B cell (primary cell): ENCODE data around the gene MROH8. TPM values are rescaled to one million over a fixed set of nuclear protein-coding genes. Genes with fewer than 3 reads are reported as not detected.

Experiments
- ATAC-seq: fragments of 200-7000 bp; cut with Tn5 transposase; one replicate; pipeline ENCODE4 v1.10.0; 2021; ENCODE audit warnings: low read depth, mild to moderate bottlenecking, moderate number of reproducible peaks, moderate library complexity
- CTCF ChIA-PET: fragments of 350-600 bp; sonication (Branson Sonifier 250); formaldehyde crosslinking; loops from one replicate; lab custom pipeline; 2021; ENCODE audit warnings: antibody characterized with exemption, inconsistent platforms; lab: Charles Lee
- POLR2A ChIA-PET: fragments of 350-600 bp; sonication (Branson Sonifier 250); formaldehyde crosslinking; loops from one replicate; lab custom pipeline; 2021; ENCODE audit warnings: antibody characterized with exemption; lab: Charles Lee
- DNase-seq: peaks from one replicate; pipeline ENCODE4 v3.0.0; 2013
- H2AFZ ChIP-seq: 2 replicates; pipeline ENCODE4 v1.6.1; 2012; ENCODE audit warnings: mild to moderate bottlenecking, low read depth, low read length; ENCODE audit not compliant: insufficient read depth, poor library complexity, severe bottlenecking
- H3K27ac ChIP-seq, 2 donors: 1 replicate in 1 of 2; 2 replicates in 1 of 2; pipeline ENCODE4 v1.5.1; 2012 to 2013; ENCODE audit warnings: low read length in 2 of 2, mild to moderate bottlenecking in 2 of 2, moderate library complexity in 1 of 2
- H3K27me3 ChIP-seq, 4 experiments: fragments of 200-600 bp in 1 of 4; sonication (generic) in 1 of 4; replicated peaks in 1 of 4; 1 replicate in 2 of 4; 2 replicates in 2 of 4; pipeline versions ENCODE4 v1.6.1 to v1.7.0; 2013 to 2016; ENCODE audit warnings: low read length in 3 of 4, mild to moderate bottlenecking in 2 of 4, mixed read lengths in 1 of 4, moderate library complexity in 1 of 4; ENCODE audit not compliant: insufficient read depth in 4 of 4, control insufficient read depth in 3 of 4; ENCODE audit errors: control extremely low read depth in 1 of 4
- H3K36me3 ChIP-seq, 2 experiments: replicated peaks in 1 of 2; 1 replicate in 1 of 2; 2 replicates in 1 of 2; pipeline versions ENCODE4 v1.6.1 to v1.7.1; 2013; ENCODE audit warnings: low read length in 1 of 2; ENCODE audit not compliant: insufficient read depth in 2 of 2, control insufficient read depth in 1 of 2; ENCODE audit errors: control extremely low read depth in 1 of 2, extremely low read depth in 1 of 2
- H3K4me1 ChIP-seq, 2 donors: fragments of 200-600 bp in 1 of 2; sonication (generic) in 1 of 2; 1 replicate in 1 of 2; 2 replicates in 1 of 2; pipeline versions ENCODE4 v1.5.1 to v1.6.1; 2013 to 2017; ENCODE audit warnings: low read length in 2 of 2; ENCODE audit not compliant: control insufficient read depth in 2 of 2, insufficient read depth in 2 of 2
- H3K4me2 ChIP-seq: replicated peaks from 2 replicates; pipeline ENCODE3; 2012; ENCODE audit warnings: mild to moderate bottlenecking, low read depth, low read length; ENCODE audit not compliant: poor library complexity, severe bottlenecking
- H3K4me3 ChIP-seq, 5 experiments: fragments of 200-600 bp in 1 of 5; sonication (generic) in 1 of 5; 1 replicate in 3 of 5; 2 replicates in 2 of 5; pipeline versions ENCODE4 v1.5.1 to v1.7.0; 2011 to 2016; ENCODE audit warnings: low read length in 4 of 5, mild to moderate bottlenecking in 4 of 5, low read depth in 2 of 5, control low read depth in 1 of 5, moderate library complexity in 1 of 5; ENCODE audit not compliant: insufficient read depth in 1 of 5; ENCODE audit errors: control extremely low read depth in 1 of 5, extremely low read depth in 1 of 5
- H3K79me2 ChIP-seq: fragments of 200-600 bp; sonication (generic); one replicate; pipeline ENCODE4 v1.6.0; 2016; ENCODE audit warnings: low read length; ENCODE audit not compliant: control insufficient read depth, insufficient read depth
- H3K9ac ChIP-seq: fragments of 200-600 bp; sonication (generic); 2 replicates; pipeline ENCODE4 v1.6.1; 2017; ENCODE audit warnings: mild to moderate bottlenecking, low read length, moderate library complexity
- H3K9me3 ChIP-seq, 3 donors: one replicate each; pipeline versions ENCODE4 v1.6.1 to v1.7.1; 2013; ENCODE audit warnings: low read length in 2 of 3; ENCODE audit not compliant: control insufficient read depth in 2 of 3, insufficient read depth in 1 of 3; ENCODE audit errors: control extremely low read depth in 1 of 3
- H4K20me1 ChIP-seq: 2 replicates; pipeline ENCODE4 v1.6.0; 2012; ENCODE audit warnings: mild to moderate bottlenecking, low read length; ENCODE audit not compliant: insufficient read depth, control insufficient read depth, poor library complexity, severe bottlenecking
- H3K27ac Mint-ChIP-seq: one replicate; pipeline ENCODE4 v1.8.0; 2021; ENCODE audit warnings: mixed read lengths
- H3K27me3 Mint-ChIP-seq: one replicate; pipeline ENCODE4 v1.8.0; 2021; ENCODE audit warnings: mixed read lengths
- H3K4me1 Mint-ChIP-seq: one replicate; pipeline ENCODE4 v1.8.0; 2021; ENCODE audit warnings: mixed read lengths
- H3K4me3 Mint-ChIP-seq: one replicate; pipeline ENCODE4 v1.8.0; 2021; ENCODE audit warnings: mixed read lengths
- H3K9me3 Mint-ChIP-seq: one replicate; pipeline ENCODE4 v1.8.0; 2022; ENCODE audit warnings: mixed read lengths; ENCODE audit not compliant: insufficient read depth
- CTCF ChIP-seq: fragments of 200-600 bp; IDR thresholded peaks from one replicate; pipeline ENCODE4 v1.8.0; 2022; ENCODE audit warnings: antibody characterized with exemption, mild to moderate bottlenecking
- EZH2 ChIP-seq: IDR thresholded peaks from 2 replicates; pipeline ENCODE4 v1.6.1; 2012; ENCODE audit warnings: borderline replicate concordance, low read depth, mild to moderate bottlenecking, moderate library complexity, low read length; ENCODE audit not compliant: insufficient read depth, poor library complexity, severe bottlenecking
- WGBS: methylation state at CpG from one replicate; pipeline ENCODE4 v1.1.5; 2013; ENCODE audit warnings: missing lambda C conversion rate; ENCODE audit not compliant: insufficient coverage; 5-methylcytosine and 5-hydroxymethylcytosine counted together
- intact Hi-C: fragments of 100-400 bp; cut with micrococcal nuclease; formaldehyde crosslinking; loops from one replicate; pipeline ENCODE4 v1.10.0; 2022
- polyA plus RNA-seq: library from polyadenylated mRNA; depleted of rRNA; stranded (reverse); fragments of >200 nt; gene quantifications from 2 replicates; pipeline ENCODE4 v1.2.3, GENCODE V29; 2012
- total RNA-seq, 2 donors: library from RNA; stranded (reverse); fragments of 120-200 nt in 1 of 2; gene quantifications; 1 replicate in 1 of 2; 2 replicates in 1 of 2; pipeline versions ENCODE4 v1.2.3 to v1.2.4, GENCODE V29; 2013 to 2022

MROH8 gene
- total and polyA plus RNA-seq, 2 donors (not counting 1 experiment from before 2014, with no cell fraction given) = 3.8 to 4.6 TPM

DNA sequence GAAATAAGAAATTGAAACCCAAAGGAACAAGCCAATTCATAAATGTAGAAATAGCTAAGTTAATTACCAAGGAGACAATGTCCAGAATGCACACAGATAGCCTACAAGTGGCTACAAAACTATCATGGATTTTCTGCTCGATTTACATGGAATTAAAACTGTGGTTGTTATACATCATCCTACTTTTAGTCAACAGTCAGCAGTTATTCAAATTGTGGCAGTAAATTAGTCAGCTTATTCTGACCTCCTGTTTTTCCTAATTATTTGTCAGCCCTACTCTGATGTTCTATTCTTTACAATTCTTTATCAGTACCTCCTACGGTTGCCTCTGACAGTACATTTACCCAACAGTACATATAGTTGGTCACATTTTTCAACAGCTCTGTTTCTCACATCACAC is 113.2 kb downstream of the MROH8 start:
- Mint-ChIP-seq H3K27ac (no peak overlapping the region), H3K4me1 (peaks cover 2% of the 10 kb centered on the region), H3K27me3 (no peaks in the 10 kb centered on the region), H3K9me3 (no peaks in the 10 kb centered on the region), H3K4me3 (no peak overlapping the region)
- intact Hi-C loops = no loop called here
- no peak overlapping the region for H3K9ac ChIP-seq
- ChIA-PET CTCF (no interaction called here), POLR2A (no interaction called here)
- peaks cover 4 to 24% of the 10 kb centered on the region in 2 experiments for H3K36me3 ChIP-seq
- no peak overlapping the region for H3K27ac ChIP-seq
- no peaks in the 10 kb centered on the region for H3K27me3 ChIP-seq
- ATAC-seq (no peak), DNase-seq (no peak)
- H3K4me2 ChIP-seq = no peak overlapping the region
- no peaks in the 10 kb centered on the region for H3K9me3 ChIP-seq
- no peaks in the 10 kb centered on the region for H3K79me2 ChIP-seq
- 83% methylated on average over 1 of the region's 2 CpGs for WGBS
- H3K4me1 ChIP-seq = no peaks in the 10 kb centered on the region
- H3K4me3 ChIP-seq = no peak overlapping the region
- no peaks in the 10 kb centered on the region for H4K20me1 ChIP-seq
- H2AFZ ChIP-seq = no peak overlapping the region
- TF ChIP-seq EZH2 (no peak), CTCF (no peak)

DNA sequence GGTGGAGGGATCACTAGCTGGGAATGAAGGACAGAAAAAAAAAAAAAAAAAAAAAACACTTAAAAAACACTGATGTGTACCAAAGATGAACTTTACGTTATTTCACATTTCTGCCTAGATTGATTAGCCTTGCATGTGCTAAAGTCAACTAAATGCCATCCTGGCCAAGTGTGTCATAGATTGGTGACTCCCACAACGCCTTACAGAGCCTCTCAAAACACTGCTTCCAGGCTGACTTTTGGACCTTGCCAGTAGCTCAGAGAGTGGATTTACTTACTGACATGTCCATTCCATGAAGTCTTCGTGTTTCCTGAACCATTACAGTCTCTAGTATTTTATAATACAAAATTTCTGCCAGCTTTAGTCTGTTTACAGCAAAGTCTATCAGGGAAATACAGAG is 124.1 kb downstream of the MROH8 start:
- TF ChIP-seq CTCF (no peak), EZH2 (no peak)
- no peaks in the 10 kb centered on the region for H3K4me1 ChIP-seq
- no peak overlapping the region for H3K27ac Mint-ChIP-seq
- DNase-seq (no peak), ATAC-seq (no peak)
- no peaks in the 10 kb centered on the region for H3K9me3 Mint-ChIP-seq
- H3K9me3 ChIP-seq = no peaks in the 10 kb centered on the region
- H3K4me1 Mint-ChIP-seq = no peaks in the 10 kb centered on the region
- no peak overlapping the region for H2AFZ ChIP-seq
- H3K4me2 ChIP-seq = no peak overlapping the region
- POLR2A ChIA-PET = no interaction called here
- H3K27me3 Mint-ChIP-seq = no peaks in the 10 kb centered on the region
- 100% methylated on average over 2 of the region's 3 CpGs for WGBS
- no peaks in the 10 kb centered on the region for H3K79me2 ChIP-seq
- peaks cover 9 to 41% of the 10 kb centered on the region in 2 experiments for H3K36me3 ChIP-seq
- H3K9ac ChIP-seq = no peak overlapping the region
- no peaks in the 10 kb centered on the region for H3K27me3 ChIP-seq
- no peak overlapping the region for H3K4me3 Mint-ChIP-seq
- H3K27ac ChIP-seq = no peak overlapping the region
- intact Hi-C loops = no loop called here
- H3K4me3 ChIP-seq = no peak overlapping the region
- no peaks in the 10 kb centered on the region for H4K20me1 ChIP-seq
- CTCF ChIA-PET = no interaction called here
